Activated naive CD8-positive, alpha-beta T cell (primary cell): Measurements from ENCODE around the gene JPT1.
"Not testable (repeated sequence)": the region's sequence is repeated elsewhere in the genome, so short reads cannot be mapped to it uniquely, and the experiment has no call there.

ENCODE experiments used
- H3K27ac Mint-ChIP-seq: one replicate; pipeline ENCODE4 v1.8.0; 2021; ENCODE audit warnings: mixed read lengths
- H3K27me3 Mint-ChIP-seq: one replicate; pipeline ENCODE4 v1.8.0; 2021; ENCODE audit warnings: mixed read lengths
- H3K36me3 Mint-ChIP-seq: one replicate; pipeline ENCODE4 v1.8.0; 2021; ENCODE audit warnings: mixed read lengths
- H3K4me1 Mint-ChIP-seq: one replicate; pipeline ENCODE4 v1.8.0; 2021; ENCODE audit warnings: low read depth, mixed read lengths
- H3K4me3 Mint-ChIP-seq: one replicate; pipeline ENCODE4 v1.8.0; 2021; ENCODE audit warnings: mild to moderate bottlenecking, mixed read lengths
- H3K9me3 Mint-ChIP-seq: one replicate; pipeline ENCODE4 v1.8.0; 2021; ENCODE audit warnings: low read depth, mixed read lengths

JPT1 gene

GRCh38 chr17:75173526-75173925 lies 19.2 kb upstream of the JPT1 start:
- Mint-ChIP-seq H3K27me3 (no peaks in the 10 kb centered on the region), H3K36me3 (peaks cover 2% of the 10 kb centered on the region), H3K27ac (peak overlapping the region; percentile 22), H3K4me1 (peaks cover 21% of the 10 kb centered on the region), H3K4me3 (no peak overlapping the region), H3K9me3 (no peaks in the 10 kb centered on the region)

GRCh38 chr17:75168998-75169397 lies 14.7 kb upstream of the JPT1 start:
- no peak overlapping the region for H3K27ac Mint-ChIP-seq
- peaks cover 12% of the 10 kb centered on the region for H3K4me1 Mint-ChIP-seq
- no peak overlapping the region for H3K4me3 Mint-ChIP-seq
- H3K9me3 Mint-ChIP-seq: no peaks in the 10 kb centered on the region
- H3K27me3 Mint-ChIP-seq: no peaks in the 10 kb centered on the region
- H3K36me3 Mint-ChIP-seq: no peaks in the 10 kb centered on the region

- not testable (repeated sequence) for H3K27me3 Mint-ChIP-seq, H3K36me3 Mint-ChIP-seq, H3K9me3 Mint-ChIP-seq, H3K27ac Mint-ChIP-seq, H3K4me1 Mint-ChIP-seq, H3K4me3 Mint-ChIP-seq
Observed at GRCh38 chr17:75164606-75165005, 10.3 kb upstream of the JPT1 start.

- Mint-ChIP-seq H3K4me1 (no peaks in the 10 kb centered on the region), H3K27me3 (no peaks in the 10 kb centered on the region), H3K9me3 (no peaks in the 10 kb centered on the region), H3K27ac (no peak overlapping the region), H3K4me3 (no peak overlapping the region), H3K36me3 (no peaks in the 10 kb centered on the region)
Observed at GRCh38 chr17:75163074-75163473, 8.8 kb upstream of the JPT1 start.

GRCh38 chr17:75160211-75160610 lies 5.9 kb upstream of the JPT1 start:
- Mint-ChIP-seq H3K36me3 (no peaks in the 10 kb centered on the region), H3K9me3 (no peaks in the 10 kb centered on the region), H3K4me1 (peaks cover 5% of the 10 kb centered on the region), H3K27ac (no peak overlapping the region), H3K27me3 (no peaks in the 10 kb centered on the region), H3K4me3 (no peak overlapping the region)

- Mint-ChIP-seq H3K9me3 (no peaks in the 10 kb centered on the region), H3K27me3 (no peaks in the 10 kb centered on the region), H3K36me3 (no peaks in the 10 kb centered on the region), H3K27ac (no peak overlapping the region), H3K4me1 (peaks cover 13% of the 10 kb centered on the region), H3K4me3 (no peak overlapping the region)
Observed at GRCh38 chr17:75159196-75160031, 5.1 kb upstream of the JPT1 start.

GRCh38 chr17:75158480-75158879 lies 4.2 kb upstream of the JPT1 start:
- not testable (repeated sequence) for H3K27ac Mint-ChIP-seq, H3K36me3 Mint-ChIP-seq, H3K27me3 Mint-ChIP-seq, H3K9me3 Mint-ChIP-seq, H3K4me3 Mint-ChIP-seq
- H3K4me1 Mint-ChIP-seq: peaks cover 13% of the 10 kb centered on the region

- H3K36me3 Mint-ChIP-seq: peaks cover 2% of the 10 kb centered on the region
Observed at GRCh38 chr17:75155191-75155601, 884 bp upstream of the JPT1 start.

GRCh38 chr17:75153780-75154194 lies 525 bp downstream of the JPT1 start:
- Mint-ChIP-seq H3K36me3 (peaks cover 5% of the 10 kb centered on the region), H3K9me3 (no peaks in the 10 kb centered on the region), H3K4me3 (peak overlapping the region; percentile 91), H3K27ac (peak overlapping the region; percentile 72), H3K27me3 (no peaks in the 10 kb centered on the region), H3K4me1 (peaks cover 31% of the 10 kb centered on the region)

More at GRCh38 chr17:75155191-75155601, 884 bp upstream of the JPT1 start:
- H3K4me1 Mint-ChIP-seq: peaks cover 27% of the 10 kb centered on the region
- peak overlapping the region; percentile 91 for H3K4me3 Mint-ChIP-seq
- H3K27ac Mint-ChIP-seq: no peak overlapping the region
- H3K9me3 Mint-ChIP-seq: no peaks in the 10 kb centered on the region
- no peaks in the 10 kb centered on the region for H3K27me3 Mint-ChIP-seq

- peaks cover 34% of the 10 kb centered on the region for H3K4me1 Mint-ChIP-seq
- H3K36me3 Mint-ChIP-seq: peaks cover 6% of the 10 kb centered on the region
- no peaks in the 10 kb centered on the region for H3K9me3 Mint-ChIP-seq
- peak overlapping the region; percentile 91 for H3K4me3 Mint-ChIP-seq
- H3K27ac Mint-ChIP-seq: peak overlapping the region; percentile 72
- no peaks in the 10 kb centered on the region for H3K27me3 Mint-ChIP-seq
Observed at GRCh38 chr17:75152922-75153779, 1.2 kb downstream of the JPT1 start.

- Mint-ChIP-seq H3K4me3 (peak overlapping the region; percentile 91), H3K9me3 (no peaks in the 10 kb centered on the region), H3K27me3 (no peaks in the 10 kb centered on the region), H3K36me3 (peaks cover 9% of the 10 kb centered on the region), H3K27ac (no peak overlapping the region), H3K4me1 (peaks cover 34% of the 10 kb centered on the region)
Observed at GRCh38 chr17:75152523-75152921, 1.8 kb downstream of the JPT1 start.

- Mint-ChIP-seq H3K9me3 (no peaks in the 10 kb centered on the region), H3K27me3 (no peaks in the 10 kb centered on the region), H3K4me3 (peak overlapping the region; percentile 91), H3K4me1 (peaks cover 34% of the 10 kb centered on the region), H3K36me3 (peaks cover 9% of the 10 kb centered on the region), H3K27ac (no peak overlapping the region)
Observed at GRCh38 chr17:75151930-75152329, 2.4 kb downstream of the JPT1 start.

GRCh38 chr17:75147878-75148546 lies 6.3 kb downstream of the JPT1 start:
- peaks cover 12% of the 10 kb centered on the region for H3K36me3 Mint-ChIP-seq
- no peaks in the 10 kb centered on the region for H3K9me3 Mint-ChIP-seq
- peaks cover 19% of the 10 kb centered on the region for H3K4me1 Mint-ChIP-seq

GRCh38 chr17:75146592-75146991 lies 7.7 kb downstream of the JPT1 start:
- H3K27ac Mint-ChIP-seq: no peak overlapping the region

More at GRCh38 chr17:75147878-75148546, 6.3 kb downstream of the JPT1 start:
- Mint-ChIP-seq H3K27ac (no peak overlapping the region), H3K27me3 (no peaks in the 10 kb centered on the region), H3K4me3 (no peak overlapping the region)

More at GRCh38 chr17:75146592-75146991, 7.7 kb downstream of the JPT1 start:
- Mint-ChIP-seq H3K4me3 (no peak overlapping the region), H3K9me3 (no peaks in the 10 kb centered on the region), H3K4me1 (peaks cover 7% of the 10 kb centered on the region), H3K27me3 (no peaks in the 10 kb centered on the region), H3K36me3 (peaks cover 10% of the 10 kb centered on the region)
